MM.1S (cell line): Measurements from ENCODE around the gene AGAP1.

Experiments used
- DNase-seq: peaks from one replicate; pipeline ENCODE4 v3.0.0-alpha.2; 2015
- H2AFZ ChIP-seq: fragments of 300-600 bp; sonication (generic); 2 replicates; pipeline ENCODE4 v1.6.0; 2016; ENCODE audit warnings: antibody characterized with exemption, low read length
- H3F3A ChIP-seq: fragments of 300-600 bp; sonication (generic); 2 replicates; pipeline ENCODE4 v1.6.1; 2016; ENCODE audit warnings: mild to moderate bottlenecking, antibody characterized with exemption, low read length, moderate library complexity, mixed read lengths; ENCODE audit not compliant: insufficient read depth
- H3K27ac ChIP-seq: fragments of 300-600 bp; sonication (generic); 2 replicates; pipeline ENCODE4 v1.5.1; 2016; ENCODE audit warnings: mild to moderate bottlenecking, low read length
- H3K27me3 ChIP-seq: fragments of 300-600 bp; sonication (generic); replicated peaks from 2 replicates; pipeline ENCODE4 v1.6.0; 2016; ENCODE audit warnings: low read length; ENCODE audit not compliant: insufficient read depth
- H3K36me3 ChIP-seq: fragments of 300-600 bp; sonication (generic); replicated peaks from 2 replicates; pipeline ENCODE4 v1.6.1; 2016; ENCODE audit warnings: mild to moderate bottlenecking, low read length, mixed read lengths; ENCODE audit not compliant: insufficient read depth
- H3K4me1 ChIP-seq: fragments of 300-600 bp; sonication (generic); 2 replicates; pipeline ENCODE4 v1.6.1; 2016; ENCODE audit warnings: low read length, mixed read lengths
- H3K4me2 ChIP-seq: fragments of 300-600 bp; sonication (generic); 2 replicates; pipeline ENCODE4 v1.6.0; 2016; ENCODE audit warnings: low read depth, low read length
- H3K4me3 ChIP-seq: fragments of 300-600 bp; sonication (generic); 2 replicates; pipeline ENCODE4 v1.5.1; 2016; ENCODE audit warnings: low read length, mixed read lengths
- H3K79me2 ChIP-seq: fragments of 300-600 bp; sonication (generic); 2 replicates; pipeline ENCODE4 v1.6.1; 2016; ENCODE audit warnings: mixed run types, low read length, mixed read lengths
- H3K9ac ChIP-seq: fragments of 300-600 bp; sonication (generic); 2 replicates; pipeline ENCODE4 v1.6.1; 2016; ENCODE audit warnings: low read length, mixed read lengths
- H3K9me2 ChIP-seq: fragments of 300-600 bp; sonication (generic); replicated peaks from 2 replicates; pipeline ENCODE4 v1.6.1; 2016; ENCODE audit warnings: mild to moderate bottlenecking, low read length, mixed read lengths; ENCODE audit not compliant: insufficient read depth
- H3K9me3 ChIP-seq: fragments of 300-600 bp; sonication (generic); replicated peaks from 2 replicates; pipeline ENCODE4 v1.6.1; 2016; ENCODE audit warnings: mild to moderate bottlenecking, low read length, mixed read lengths; ENCODE audit not compliant: insufficient read depth
- H4K20me1 ChIP-seq: fragments of 300-600 bp; sonication (generic); 2 replicates; pipeline ENCODE4 v1.6.1; 2016; ENCODE audit warnings: mild to moderate bottlenecking, low read length, moderate library complexity, mixed read lengths; ENCODE audit not compliant: insufficient read depth
- EZH2 ChIP-seq: fragments of 300-600 bp; sonication (generic); optimal IDR thresholded peaks from 2 replicates; pipeline ENCODE3; 2017; ENCODE audit warnings: low read depth, mild to moderate bottlenecking, antibody characterized with exemption, low read length, mixed read lengths
- EZH2phosphoT487 ChIP-seq: fragments of 300-600 bp; sonication (generic); IDR thresholded peaks from 2 replicates; pipeline ENCODE4 v1.6.1; 2018; ENCODE audit warnings: antibody characterized with exemption, low read length
- TF ChIP-seq, protein P1 (sequence below): fragments of 300-600 bp; sonication (generic); IDR thresholded peaks from 2 replicates; pipeline ENCODE4 v1.5.1; 2016; ENCODE audit warnings: antibody characterized with exemption, low read length, mixed read lengths

AGAP1 gene

GRCh38 chr2:235527806-235528469, 34.1 kb downstream of the AGAP1 start:
- H3K4me1 ChIP-seq, result no peaks in the 10 kb centered on the region
- no peak overlapping the region for H2AFZ ChIP-seq
- H3K9ac ChIP-seq, result no peak overlapping the region
- H3K9me3 ChIP-seq, result no peaks in the 10 kb centered on the region
- H3K36me3 ChIP-seq, result no peaks in the 10 kb centered on the region
- no peaks in the 10 kb centered on the region for H3F3A ChIP-seq
- H3K27me3 ChIP-seq, result no peaks in the 10 kb centered on the region
- TF ChIP-seq EZH2 (no peak), EZH2phosphoT487 (no peak)
- TF ChIP-seq, protein P1, sequence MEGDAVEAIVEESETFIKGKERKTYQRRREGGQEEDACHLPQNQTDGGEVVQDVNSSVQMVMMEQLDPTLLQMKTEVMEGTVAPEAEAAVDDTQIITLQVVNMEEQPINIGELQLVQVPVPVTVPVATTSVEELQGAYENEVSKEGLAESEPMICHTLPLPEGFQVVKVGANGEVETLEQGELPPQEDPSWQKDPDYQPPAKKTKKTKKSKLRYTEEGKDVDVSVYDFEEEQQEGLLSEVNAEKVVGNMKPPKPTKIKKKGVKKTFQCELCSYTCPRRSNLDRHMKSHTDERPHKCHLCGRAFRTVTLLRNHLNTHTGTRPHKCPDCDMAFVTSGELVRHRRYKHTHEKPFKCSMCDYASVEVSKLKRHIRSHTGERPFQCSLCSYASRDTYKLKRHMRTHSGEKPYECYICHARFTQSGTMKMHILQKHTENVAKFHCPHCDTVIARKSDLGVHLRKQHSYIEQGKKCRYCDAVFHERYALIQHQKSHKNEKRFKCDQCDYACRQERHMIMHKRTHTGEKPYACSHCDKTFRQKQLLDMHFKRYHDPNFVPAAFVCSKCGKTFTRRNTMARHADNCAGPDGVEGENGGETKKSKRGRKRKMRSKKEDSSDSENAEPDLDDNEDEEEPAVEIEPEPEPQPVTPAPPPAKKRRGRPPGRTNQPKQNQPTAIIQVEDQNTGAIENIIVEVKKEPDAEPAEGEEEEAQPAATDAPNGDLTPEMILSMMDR, result no peak
- H3K27ac ChIP-seq, result no peak overlapping the region
- no peaks in the 10 kb centered on the region for H3K9me2 ChIP-seq
- peaks cover 92% of the 10 kb centered on the region for H3K79me2 ChIP-seq
- 0 out of 2 replicates have a peak, but pooled peaks cover 7% of the 10 kb centered on the region for H4K20me1 ChIP-seq
- DNase-seq, result no peak
- no peak overlapping the region for H3K4me2 ChIP-seq
- H3K4me3 ChIP-seq, result no peak overlapping the region

DNA sequence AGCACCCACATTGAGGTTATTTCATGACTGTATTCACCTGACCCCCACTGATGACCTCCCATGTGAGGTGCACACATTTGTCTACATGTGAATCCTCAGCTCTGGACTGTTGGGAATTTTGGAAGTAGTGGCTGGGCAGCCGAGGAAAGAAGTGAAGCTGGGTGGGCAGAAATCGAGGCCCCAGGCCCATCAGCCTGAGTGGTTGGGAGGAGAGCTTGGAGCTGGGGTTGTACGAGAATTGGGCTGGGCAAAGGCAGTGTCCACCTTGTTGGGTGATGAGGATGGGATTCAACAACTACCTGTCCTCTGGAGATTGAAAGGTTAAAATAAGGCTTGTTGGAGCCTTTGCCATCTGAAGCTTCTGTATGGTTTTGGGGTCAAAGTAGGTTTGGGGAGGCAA, 35.8 kb downstream of the AGAP1 start:
- Histone ChIP-seq H3K27me3 (no peaks in the 10 kb centered on the region), H3K4me3 (no peak overlapping the region), H3K4me1 (no peaks in the 10 kb centered on the region), H3K9ac (no peak overlapping the region), H2AFZ (no peak overlapping the region), H3K36me3 (no peaks in the 10 kb centered on the region), H3K4me2 (no peak overlapping the region), H4K20me1 (0 out of 2 replicates have a peak, but pooled peaks cover 4% of the 10 kb centered on the region), H3K9me2 (no peaks in the 10 kb centered on the region), H3K9me3 (no peaks in the 10 kb centered on the region), H3F3A (no peaks in the 10 kb centered on the region), H3K27ac (no peak overlapping the region), H3K79me2 (peaks cover 92% of the 10 kb centered on the region)
- DNase-seq, result no peak
- TF ChIP-seq EZH2phosphoT487 (no peak), EZH2 (no peak)
- TF ChIP-seq, protein P1, result no peak

DNA sequence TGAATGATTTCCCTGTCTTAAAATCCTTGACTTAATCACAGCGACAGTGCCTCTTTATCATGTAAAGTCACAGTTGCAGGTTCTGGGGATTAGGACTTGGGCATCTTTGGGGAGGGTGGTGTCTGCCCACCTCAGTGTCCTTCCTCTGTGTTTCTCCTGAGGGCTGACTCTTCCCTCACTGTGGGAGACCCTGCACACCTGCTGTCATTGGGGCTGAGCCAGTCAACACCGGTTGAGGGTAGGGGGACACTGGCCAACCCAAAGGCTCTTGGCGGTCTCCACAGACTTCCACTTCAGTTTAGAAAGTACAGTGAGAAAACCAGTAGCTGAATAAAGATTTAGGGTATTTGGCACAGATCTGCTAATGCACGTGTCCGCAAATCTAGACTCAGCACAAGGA, 36.9 kb downstream of the AGAP1 start:
- H2AFZ ChIP-seq, result no peak overlapping the region
- no peak overlapping the region for H3K9ac ChIP-seq
- H3F3A ChIP-seq, result no peaks in the 10 kb centered on the region
- H3K27ac ChIP-seq, result no peak overlapping the region
- no peaks in the 10 kb centered on the region for H3K27me3 ChIP-seq
- TF ChIP-seq, protein P1, result no peak
- TF ChIP-seq EZH2phosphoT487 (no peak), EZH2 (no peak)
- DNase-seq, result no peak
- H3K4me2 ChIP-seq, result no peak overlapping the region
- H3K79me2 ChIP-seq, result peaks cover 95% of the 10 kb centered on the region
- no peaks in the 10 kb centered on the region for H3K36me3 ChIP-seq
- H4K20me1 ChIP-seq, result 0 out of 2 replicates have a peak, but pooled peaks cover 4% of the 10 kb centered on the region
- H3K4me3 ChIP-seq, result no peak overlapping the region
- no peaks in the 10 kb centered on the region for H3K9me2 ChIP-seq
- no peaks in the 10 kb centered on the region for H3K4me1 ChIP-seq
- no peaks in the 10 kb centered on the region for H3K9me3 ChIP-seq
